ENCODE measurements around the gene MAMLD1. TPM values are rescaled to one million over a fixed set of nuclear protein-coding genes. Genes with fewer than 3 reads are reported as not detected.

Gene MAMLD1
- total RNA-seq, 2 donors from 2014 or later: 1.9 to 2.1 TPM

DNA sequence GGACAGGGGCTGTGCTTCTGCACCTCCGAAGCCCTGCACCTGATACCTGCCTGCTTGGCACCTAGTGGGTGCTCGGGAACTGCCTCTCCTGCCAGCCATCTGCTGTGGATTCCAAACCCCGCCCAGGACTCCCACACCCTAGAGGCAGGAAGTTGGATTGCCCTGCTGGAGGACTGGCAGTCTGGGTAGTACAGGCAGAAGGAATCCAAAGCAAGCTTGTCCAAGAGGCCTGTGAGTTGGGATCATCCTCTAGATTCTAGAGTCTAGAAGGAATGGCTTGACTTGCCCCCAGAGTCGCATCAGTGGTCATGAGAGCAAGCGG is 140.7 kb downstream of the MAMLD1 start:
- ATAC-seq (replicated peaks): no peak
- H3K4me1 Mint-ChIP-seq: no peaks in the 10 kb centered on the region
- H3K4me3 Mint-ChIP-seq: no peak overlapping the region
- H3K9me3 Mint-ChIP-seq: no peaks in the 10 kb centered on the region
- no peaks in the 10 kb centered on the region for H3K36me3 Mint-ChIP-seq (ENCODE audit: low read depth)
- no peaks in the 10 kb centered on the region for H3K27me3 Mint-ChIP-seq
- H3K27ac Mint-ChIP-seq: no peak overlapping the region

- no peaks in the 10 kb centered on the region for H3K4me1 Mint-ChIP-seq
- H3K27ac Mint-ChIP-seq: no peak overlapping the region
- H3K36me3 Mint-ChIP-seq (ENCODE audit: low read depth): no peaks in the 10 kb centered on the region
- H3K27me3 Mint-ChIP-seq: no peaks in the 10 kb centered on the region
- no peak overlapping the region for H3K4me3 Mint-ChIP-seq
- no peak for ATAC-seq (replicated peaks)
- no peaks in the 10 kb centered on the region for H3K9me3 Mint-ChIP-seq
Observed at GRCh38 chrX:150504397-150505182, 141.5 kb downstream of the MAMLD1 start.

GRCh38 chrX:150506020-150506419 is 142.9 kb downstream of the MAMLD1 start:
- no peak overlapping the region for H3K27ac Mint-ChIP-seq
- H3K9me3 Mint-ChIP-seq: no peaks in the 10 kb centered on the region
- no peaks in the 10 kb centered on the region for H3K27me3 Mint-ChIP-seq
- H3K36me3 Mint-ChIP-seq (ENCODE audit: low read depth): no peaks in the 10 kb centered on the region
- no peak overlapping the region for H3K4me3 Mint-ChIP-seq
- H3K4me1 Mint-ChIP-seq: no peaks in the 10 kb centered on the region
- ATAC-seq (replicated peaks): no peak

- Mint-ChIP-seq H3K4me3 (no peak overlapping the region), H3K9me3 (no peaks in the 10 kb centered on the region), H3K27me3 (no peaks in the 10 kb centered on the region), H3K27ac (no peak overlapping the region), H3K4me1 (no peaks in the 10 kb centered on the region), H3K36me3 (ENCODE audit: low read depth) (no peaks in the 10 kb centered on the region)
- ATAC-seq (replicated peaks): no peak
Observed at GRCh38 chrX:150506486-150506885, 143.4 kb downstream of the MAMLD1 start.

DNA sequence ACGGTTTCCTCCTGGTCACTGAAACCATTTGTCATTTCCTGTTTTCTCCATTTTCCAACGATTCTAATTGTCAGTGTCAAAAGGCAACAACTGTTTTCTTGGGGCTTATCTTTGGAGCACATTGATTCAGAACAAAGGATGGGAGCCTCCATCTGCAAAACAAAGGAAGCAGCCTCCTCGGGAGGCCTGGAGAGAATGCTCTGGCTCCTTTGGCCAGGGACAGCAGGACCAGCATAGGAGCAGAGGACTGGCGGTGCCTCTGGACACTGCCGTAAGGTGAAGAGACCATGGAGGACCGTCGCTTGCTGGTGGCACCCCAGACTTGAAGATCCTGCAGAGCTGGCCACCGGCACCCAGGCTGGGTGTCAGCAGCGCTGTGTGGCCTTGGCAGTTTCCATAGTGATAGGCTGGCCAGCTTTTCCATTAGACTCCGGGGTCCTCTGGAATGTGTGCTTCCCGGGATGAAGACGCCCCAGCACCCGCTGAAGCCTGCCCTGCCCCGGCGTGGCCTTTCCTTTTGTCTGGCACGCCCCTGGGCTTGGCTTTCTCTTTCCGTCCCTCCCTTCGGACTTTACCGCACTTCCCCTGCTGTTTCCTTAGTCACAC is 144.2 kb downstream of the MAMLD1 start:
- no peak overlapping the region for H3K4me3 Mint-ChIP-seq
- no peaks in the 10 kb centered on the region for H3K9me3 Mint-ChIP-seq
- no peak for ATAC-seq (replicated peaks)
- no peaks in the 10 kb centered on the region for H3K27me3 Mint-ChIP-seq
- no peak overlapping the region for H3K27ac Mint-ChIP-seq
- H3K4me1 Mint-ChIP-seq: no peaks in the 10 kb centered on the region
- H3K36me3 Mint-ChIP-seq (ENCODE audit: low read depth): no peaks in the 10 kb centered on the region

DNA sequence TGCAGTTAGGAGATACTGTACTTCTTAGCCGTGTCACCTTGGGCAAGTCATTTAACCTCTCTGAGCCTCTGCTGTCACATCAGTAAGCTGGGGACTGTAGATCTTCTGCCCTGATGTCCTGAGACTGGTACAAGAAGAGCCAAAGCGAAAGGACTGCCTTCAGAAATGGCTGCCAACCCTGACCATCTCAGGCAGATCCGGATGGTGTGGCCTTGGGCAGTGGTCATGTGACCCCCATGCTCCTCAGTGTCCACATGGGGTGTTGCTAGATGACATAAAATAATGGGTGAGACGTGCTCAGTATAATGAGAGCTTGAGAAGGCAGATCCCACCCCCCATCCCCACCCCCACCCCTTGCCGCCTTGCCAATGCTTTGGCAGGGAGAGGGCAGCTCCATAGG is 144.9 kb downstream of the MAMLD1 start:
- H3K27ac Mint-ChIP-seq: no peak overlapping the region
- H3K9me3 Mint-ChIP-seq: no peaks in the 10 kb centered on the region
- H3K36me3 Mint-ChIP-seq (ENCODE audit: low read depth): no peaks in the 10 kb centered on the region
- ATAC-seq (replicated peaks): no peak
- H3K4me3 Mint-ChIP-seq: no peak overlapping the region
- no peaks in the 10 kb centered on the region for H3K27me3 Mint-ChIP-seq
- no peaks in the 10 kb centered on the region for H3K4me1 Mint-ChIP-seq

DNA sequence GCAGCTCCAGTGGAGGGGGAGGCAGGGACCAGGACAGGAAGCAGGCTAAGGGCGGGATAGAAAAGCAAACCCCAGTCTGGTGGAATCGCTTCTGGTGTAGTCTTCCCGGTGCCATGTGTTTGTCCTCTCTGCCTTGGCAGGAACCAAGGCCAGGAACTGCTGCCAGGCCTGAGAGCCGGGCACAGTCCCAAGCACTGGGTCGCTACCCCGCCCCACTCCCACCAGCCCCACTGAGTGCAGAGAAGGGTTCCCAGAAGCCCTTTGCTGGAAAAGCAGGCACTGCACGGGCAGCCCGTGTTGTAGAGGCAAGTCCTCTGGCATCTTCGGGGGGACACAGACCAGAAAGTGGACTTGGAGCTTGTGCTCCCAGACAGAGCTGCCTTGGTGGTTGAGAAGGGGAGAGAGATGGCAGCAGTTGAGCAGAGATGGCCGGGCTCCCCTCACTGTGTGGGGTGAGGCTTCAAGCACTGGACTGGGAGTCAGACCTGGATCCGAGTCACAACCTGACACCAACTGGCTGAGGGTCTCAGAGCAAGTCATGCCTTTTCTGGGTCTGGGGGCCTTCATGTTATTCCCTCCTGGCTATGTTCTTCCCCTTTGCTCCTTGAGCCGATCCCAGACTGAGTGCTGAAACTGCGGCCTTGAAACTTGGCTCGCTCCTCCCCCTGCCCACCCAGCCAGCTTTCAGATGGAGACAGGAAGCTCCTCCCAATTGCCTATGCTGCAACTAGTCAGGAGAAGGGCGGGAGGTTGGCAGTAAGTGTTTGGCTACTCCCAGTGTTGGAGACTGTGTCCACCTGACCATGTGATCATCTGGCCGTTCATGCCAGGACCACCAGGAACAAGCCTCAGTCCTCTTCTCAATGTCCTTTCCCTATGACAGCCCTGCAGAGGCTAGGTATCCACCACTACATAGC is 145.6 kb downstream of the MAMLD1 start:
- Mint-ChIP-seq H3K27me3 (no peaks in the 10 kb centered on the region), H3K4me1 (no peaks in the 10 kb centered on the region), H3K9me3 (no peaks in the 10 kb centered on the region), H3K27ac (no peak overlapping the region), H3K4me3 (no peak overlapping the region), H3K36me3 (ENCODE audit: low read depth) (no peaks in the 10 kb centered on the region)
- no peak for ATAC-seq (replicated peaks)

- Mint-ChIP-seq H3K4me3 (no peak overlapping the region), H3K9me3 (no peaks in the 10 kb centered on the region), H3K27me3 (no peaks in the 10 kb centered on the region), H3K36me3 (ENCODE audit: low read depth) (no peaks in the 10 kb centered on the region), H3K27ac (no peak overlapping the region), H3K4me1 (no peaks in the 10 kb centered on the region)
- ATAC-seq (replicated peaks): no peak
Observed at GRCh38 chrX:150509703-150510102, 146.6 kb downstream of the MAMLD1 start.

- ATAC-seq (replicated peaks): no peak
- no peaks in the 10 kb centered on the region for H3K9me3 Mint-ChIP-seq
- H3K36me3 Mint-ChIP-seq (ENCODE audit: low read depth): no peaks in the 10 kb centered on the region
- no peaks in the 10 kb centered on the region for H3K27me3 Mint-ChIP-seq
- H3K27ac Mint-ChIP-seq: no peak overlapping the region
- no peak overlapping the region for H3K4me3 Mint-ChIP-seq
- H3K4me1 Mint-ChIP-seq: no peaks in the 10 kb centered on the region
Observed at GRCh38 chrX:150512461-150512901, 149.4 kb downstream of the MAMLD1 start.

- Mint-ChIP-seq H3K4me1 (no peaks in the 10 kb centered on the region), H3K36me3 (ENCODE audit: low read depth) (no peaks in the 10 kb centered on the region), H3K27ac (no peak overlapping the region), H3K27me3 (no peaks in the 10 kb centered on the region), H3K9me3 (no peaks in the 10 kb centered on the region), H3K4me3 (no peak overlapping the region)
- ATAC-seq (replicated peaks): no peak
Observed at GRCh38 chrX:150513544-150513943, 150.4 kb downstream of the MAMLD1 start.

DNA sequence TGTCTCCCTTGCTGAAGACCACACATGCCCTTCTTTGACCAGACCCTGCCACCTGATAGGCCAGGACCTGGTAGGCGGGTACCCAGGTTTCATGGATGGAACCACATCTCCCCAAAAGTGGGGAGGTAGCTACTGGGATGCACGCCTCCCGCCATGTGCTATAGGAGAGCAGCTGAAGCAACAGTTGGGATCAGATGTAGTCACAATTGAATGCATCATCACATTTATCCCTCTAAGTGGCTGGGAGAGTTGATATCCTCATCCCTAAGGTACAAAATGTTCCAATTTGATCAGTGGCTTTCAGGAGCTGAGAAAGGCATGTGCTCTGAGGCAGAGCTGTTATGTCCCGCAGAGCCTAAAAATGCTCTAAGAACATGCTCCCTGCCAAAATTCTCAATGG is 151.3 kb downstream of the MAMLD1 start:
- no peak for ATAC-seq (replicated peaks)
- Mint-ChIP-seq H3K36me3 (ENCODE audit: low read depth) (no peaks in the 10 kb centered on the region), H3K4me3 (no peak overlapping the region), H3K4me1 (no peaks in the 10 kb centered on the region), H3K9me3 (no peaks in the 10 kb centered on the region), H3K27me3 (no peaks in the 10 kb centered on the region), H3K27ac (no peak overlapping the region)

GRCh38 chrX:150515801-150516200 is 152.7 kb downstream of the MAMLD1 start:
- no peaks in the 10 kb centered on the region for H3K4me1 Mint-ChIP-seq
- H3K27ac Mint-ChIP-seq: peak overlapping the region; percentile 33
- H3K36me3 Mint-ChIP-seq (ENCODE audit: low read depth): no peaks in the 10 kb centered on the region
- no peak for ATAC-seq (replicated peaks)
- H3K27me3 Mint-ChIP-seq: no peaks in the 10 kb centered on the region
- H3K9me3 Mint-ChIP-seq: no peaks in the 10 kb centered on the region
- no peak overlapping the region for H3K4me3 Mint-ChIP-seq

DNA sequence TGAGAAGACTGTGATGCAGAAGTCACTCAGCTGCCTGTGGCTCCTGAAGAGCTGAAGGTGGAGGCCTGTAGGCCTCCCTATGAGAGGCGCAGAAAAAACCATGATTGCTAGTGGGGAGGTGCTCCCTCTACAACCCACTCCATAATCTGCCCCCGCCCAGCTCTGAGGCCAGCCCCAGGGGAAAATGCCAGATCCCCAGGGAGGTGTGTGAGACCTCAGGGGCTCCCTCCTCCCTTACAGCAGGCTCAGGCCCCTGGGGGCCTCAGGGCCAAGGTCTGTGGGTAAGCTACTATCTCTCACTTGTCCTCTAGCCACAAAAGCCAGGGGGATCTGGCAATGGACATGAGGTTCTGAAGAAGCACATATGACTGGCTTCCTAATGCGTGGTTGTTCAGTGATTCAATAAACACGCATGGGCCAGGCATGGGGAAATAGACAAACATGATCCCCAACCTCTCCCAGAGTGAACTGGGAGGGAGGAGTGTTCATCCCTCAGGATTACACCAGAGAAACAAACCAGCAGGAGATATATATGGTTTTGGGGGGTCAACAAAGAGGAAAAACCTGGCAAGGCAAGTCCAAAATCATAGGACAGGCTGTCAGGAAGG is 154.3 kb downstream of the MAMLD1 start:
- H3K4me3 Mint-ChIP-seq: no peak overlapping the region
- no peak overlapping the region for H3K27ac Mint-ChIP-seq
- no peaks in the 10 kb centered on the region for H3K9me3 Mint-ChIP-seq
- ATAC-seq (replicated peaks): no peak
- H3K4me1 Mint-ChIP-seq: no peaks in the 10 kb centered on the region
- H3K36me3 Mint-ChIP-seq (ENCODE audit: low read depth): no peaks in the 10 kb centered on the region
- no peaks in the 10 kb centered on the region for H3K27me3 Mint-ChIP-seq

DNA sequence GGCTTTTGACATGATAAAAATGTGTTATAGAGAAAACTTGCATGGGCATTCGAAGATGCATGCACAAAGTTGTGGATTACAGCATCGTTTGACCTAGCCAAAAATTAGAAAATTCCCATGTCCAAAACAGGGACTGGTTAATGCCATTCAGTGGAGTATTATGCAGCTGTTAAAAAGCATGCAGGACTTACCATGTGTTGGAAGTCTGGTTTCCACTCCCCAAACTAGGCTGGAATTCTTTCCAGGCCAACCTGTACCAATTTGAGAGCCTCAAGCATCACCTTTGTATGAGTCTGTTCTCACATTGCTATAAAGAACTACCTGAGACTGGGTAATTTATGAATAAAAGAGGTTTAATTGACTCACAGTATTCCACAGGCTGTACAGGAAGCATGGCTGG is 159.4 kb downstream of the MAMLD1 start:
- H3K27me3 Mint-ChIP-seq: no peaks in the 10 kb centered on the region
- ATAC-seq (replicated peaks): no peak
- H3K27ac Mint-ChIP-seq: no peak overlapping the region
- H3K36me3 Mint-ChIP-seq (ENCODE audit: low read depth): no peaks in the 10 kb centered on the region
- H3K9me3 Mint-ChIP-seq: no peaks in the 10 kb centered on the region
- H3K4me3 Mint-ChIP-seq: no peak overlapping the region
- H3K4me1 Mint-ChIP-seq: no peaks in the 10 kb centered on the region

Data from activated T-helper 17 cell treated with anti-CD3 and anti-CD28 coated beads, Interleukin-2, amount 50 U/mL, for 72 hours (primary cell).